Caki2 (cell line): ENCODE results near the gene TCAIM. TPM values are rescaled to one million over a fixed set of nuclear protein-coding genes. Genes with fewer than 3 reads are reported as not detected.
"Not testable (repeated sequence)": the region's sequence is repeated elsewhere in the genome, so short reads cannot be mapped to it uniquely, and the experiment has no call there.

Experiments
- DNase-seq: peaks from one replicate; pipeline ENCODE4 v3.0.0-alpha.2; 2015; ENCODE audit warnings: low read depth
- in situ Hi-C: cut with HindIII; loops from 2 replicates; pipeline ENCODE4 v1.10.0; 2016; ENCODE audit warnings: low sequenced_read_pairs, low pct_unique_long_range_greater_than_20kb, mixed read lengths
- total RNA-seq: library from RNA; depleted of rRNA; stranded (reverse); fragments of >200 nt; shearing (Covaris generic); gene quantifications from 2 replicates; pipeline ENCODE4 v1.2.3, GENCODE V29; 2014; ENCODE audit warnings: low replicate concordance

Gene TCAIM
- total RNA-seq, 1 experiment from 2014 or later = 28.7 TPM

- in situ Hi-C loops = no loop called here
- no peak for DNase-seq
These were observed 853 bp downstream of the TCAIM start for GRCh38 chr3:44339181-44340057.

- in situ Hi-C loops = no loop called here
- DNase-seq = no peak
These were observed 1.5 kb downstream of the TCAIM start for GRCh38 chr3:44340058-44340395.

GRCh38 chr3:44342176-44342790 lies 3.7 kb downstream of the TCAIM start:
- in situ Hi-C loops = no loop called here
- DNase-seq = peak; percentile 12

DNA sequence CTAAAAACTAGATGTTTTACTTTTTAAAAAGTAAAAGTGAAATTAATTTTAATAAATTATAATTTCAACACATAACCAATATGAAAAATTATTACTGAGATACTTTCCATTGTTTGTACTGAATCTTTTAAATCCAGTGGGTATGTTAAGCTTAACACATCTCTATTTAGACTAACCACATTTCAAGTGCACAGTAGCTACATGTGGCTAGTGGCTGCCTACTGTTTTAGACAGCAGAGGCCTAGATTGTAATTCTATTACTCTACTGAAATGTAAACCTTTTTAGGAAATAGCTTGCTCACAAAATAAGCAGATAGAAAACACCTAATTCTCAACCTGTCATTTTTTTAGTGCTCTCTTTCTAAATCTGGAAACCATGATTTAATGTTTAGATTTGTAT lies 4.9 kb downstream of the TCAIM start:
- in situ Hi-C loops = no loop called here

GRCh38 chr3:44346590-44346989 lies 8.0 kb downstream of the TCAIM start:
- in situ Hi-C loops, DNase-seq: not testable (repeated sequence)

More for the DNA sequence above, 4.9 kb downstream of the TCAIM start:
- DNase-seq = no peak

GRCh38 chr3:44348993-44349392 lies 10.4 kb downstream of the TCAIM start:
- in situ Hi-C loops = no loop called here
- no peak for DNase-seq

GRCh38 chr3:44353355-44353924 lies 14.9 kb downstream of the TCAIM start:
- in situ Hi-C loops = no loop called here
- DNase-seq = no peak

GRCh38 chr3:44355362-44356033 lies 16.9 kb downstream of the TCAIM start:
- in situ Hi-C loops = no loop called here
- peak; percentile 15 for DNase-seq

GRCh38 chr3:44359146-44359751 lies 20.7 kb downstream of the TCAIM start:
- in situ Hi-C loops = no loop called here
- DNase-seq = peak; percentile 50

DNA sequence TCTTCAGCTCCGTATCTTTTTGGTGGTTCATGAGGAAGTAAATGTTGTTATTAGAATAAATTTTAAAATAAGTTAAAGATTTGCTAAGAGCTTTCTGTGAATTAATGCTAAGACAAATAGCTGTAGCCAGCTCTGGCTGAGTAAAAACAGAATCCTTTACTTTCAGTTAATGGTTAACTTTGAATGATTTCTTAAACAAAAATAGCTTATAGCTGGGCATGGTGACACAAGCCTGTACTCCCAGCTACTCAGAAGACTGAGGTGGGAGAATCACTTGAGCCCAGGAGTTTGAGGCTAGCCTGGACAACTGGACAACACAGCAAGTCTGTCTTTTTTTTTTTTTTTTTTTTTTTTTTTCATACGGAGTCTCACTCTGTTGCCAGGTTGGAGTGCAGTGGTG lies 25.0 kb downstream of the TCAIM start:
- DNase-seq = peak; percentile 76
- in situ Hi-C loops = no loop called here

- no peak for DNase-seq
- in situ Hi-C loops = no loop called here
These were observed 27.4 kb downstream of the TCAIM start for GRCh38 chr3:44365952-44366351.

DNA sequence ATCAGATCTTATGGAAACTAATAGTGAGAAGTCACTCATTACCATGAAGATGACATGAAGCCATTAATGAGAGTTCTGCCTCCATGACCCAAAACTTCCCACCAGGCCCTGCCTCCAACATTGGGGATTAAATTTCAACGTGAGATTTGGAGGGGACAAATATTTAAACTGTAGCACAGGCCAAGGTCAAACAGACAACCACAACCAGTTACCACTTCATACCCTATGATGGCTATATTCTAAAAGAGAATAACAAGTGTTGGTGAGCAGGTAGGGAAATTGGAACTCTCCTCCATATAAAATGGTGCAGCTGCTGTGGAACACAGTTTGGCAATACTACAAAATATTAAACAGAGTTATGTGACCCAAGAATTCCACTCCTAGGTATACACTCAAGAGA lies 36.9 kb downstream of the TCAIM start:
- DNase-seq = no peak
- in situ Hi-C loops = no loop called here

DNA sequence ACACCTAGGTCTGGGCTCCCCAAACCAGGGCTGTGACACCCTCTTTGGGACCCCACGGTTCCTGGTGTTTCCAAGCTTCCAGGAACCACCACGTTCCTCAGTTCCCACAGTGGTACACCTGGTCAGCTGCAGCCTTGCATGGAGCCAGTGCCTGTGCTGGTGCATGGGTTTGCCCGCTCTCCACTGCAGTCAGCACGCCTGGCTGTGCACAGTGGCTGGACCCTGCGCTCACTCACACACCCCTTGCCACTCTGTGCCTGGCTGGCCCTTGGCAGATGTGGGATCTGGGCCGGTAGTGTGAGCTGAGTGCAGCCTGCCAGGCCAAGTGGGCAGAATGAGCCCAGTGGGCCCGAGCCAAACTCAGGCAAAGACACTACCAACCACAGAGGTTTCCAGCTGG lies 48.8 kb downstream of the TCAIM start:
- in situ Hi-C loops = no loop called here
- no peak for DNase-seq

DNA sequence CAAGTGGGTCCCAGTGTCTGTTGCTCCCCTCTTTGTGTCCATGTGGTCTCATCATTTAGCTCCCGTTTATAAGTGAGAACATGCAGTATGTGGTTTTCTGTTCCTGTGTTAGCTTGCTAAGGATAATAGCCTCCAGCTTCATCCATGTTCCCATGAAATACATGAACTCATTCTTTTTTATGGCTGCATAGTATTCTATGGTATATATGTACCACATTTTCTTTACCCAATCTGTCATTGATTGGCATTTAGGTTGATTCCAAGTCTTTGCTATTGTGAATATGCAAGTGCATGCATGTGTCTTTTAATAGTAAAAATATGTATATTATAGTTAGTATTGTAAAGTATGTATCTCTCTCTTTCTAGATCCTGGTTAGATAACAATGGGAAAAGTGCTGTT lies 53.9 kb downstream of the TCAIM start:
- no peak for DNase-seq
- in situ Hi-C loops = no loop called here

GRCh38 chr3:44395714-44396113 lies 57.1 kb downstream of the TCAIM start:
- no peak for DNase-seq
- in situ Hi-C loops = no loop called here

DNA sequence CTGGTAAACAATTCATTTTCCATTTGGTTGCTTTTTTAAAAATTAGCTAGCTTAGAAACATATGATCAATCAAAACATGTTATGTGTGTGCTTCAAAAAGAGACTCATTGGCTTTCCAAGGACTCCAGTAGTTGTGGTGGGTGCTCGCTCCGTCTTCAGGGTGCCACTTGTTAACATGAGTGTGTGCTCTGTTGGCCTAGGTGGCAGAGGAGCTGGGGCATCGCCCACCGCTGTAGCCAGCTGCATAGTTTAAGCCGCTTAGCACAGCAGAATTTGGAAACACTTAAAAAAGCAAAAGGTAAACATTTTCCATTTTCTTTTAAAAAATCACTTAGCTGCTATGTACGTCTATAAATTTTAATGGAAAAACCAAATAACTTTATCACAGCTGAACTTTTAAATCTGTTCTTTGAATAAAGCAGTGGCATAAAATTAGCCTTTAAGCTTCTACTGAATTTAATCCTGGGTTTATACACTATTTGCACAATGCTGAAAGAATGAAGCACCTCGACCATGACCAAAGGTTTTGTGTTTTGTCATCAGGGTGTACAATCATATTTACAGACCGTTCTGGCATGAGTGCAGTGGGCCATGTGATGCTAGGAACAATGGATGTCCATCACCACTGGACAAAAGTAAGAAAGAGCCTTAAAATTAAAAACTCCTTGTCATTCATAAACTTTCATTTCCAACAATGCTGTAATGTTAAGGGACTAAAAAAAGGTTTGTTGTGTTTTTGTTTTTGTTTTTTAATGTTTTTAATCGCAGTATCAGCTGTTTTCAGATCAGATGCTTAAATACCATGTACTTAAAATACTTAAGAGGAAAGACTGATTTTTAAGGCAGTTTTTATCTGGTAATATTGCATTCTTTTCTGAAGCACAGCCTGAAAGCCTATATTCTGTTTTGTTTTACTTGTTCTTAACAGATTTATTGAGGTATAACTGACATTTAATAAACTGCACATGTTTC lies 57.9 kb downstream of the TCAIM start:
- DNase-seq = no peak
- in situ Hi-C loops = no loop called here

DNA sequence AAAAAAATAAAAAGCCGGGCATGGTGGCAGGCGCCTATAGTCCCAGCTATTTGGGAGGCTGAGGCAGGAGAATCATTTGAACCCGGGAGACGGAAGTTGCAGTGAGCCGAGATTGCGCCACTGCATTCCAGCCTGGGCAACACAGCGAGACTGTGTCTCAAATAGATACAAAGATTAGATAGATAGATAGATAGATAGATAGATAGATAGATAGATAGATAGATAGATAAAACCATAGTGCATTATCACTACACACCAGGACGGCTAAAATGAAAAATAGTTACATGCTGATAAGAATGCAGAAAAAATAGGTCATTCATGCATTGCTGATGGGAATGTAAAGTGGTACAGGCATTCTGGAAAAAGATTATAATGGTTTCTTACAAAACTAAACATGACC lies 59.7 kb downstream of the TCAIM start:
- in situ Hi-C loops, DNase-seq: not testable (repeated sequence)

GRCh38 chr3:44398853-44399252 lies 60.3 kb downstream of the TCAIM start:
- DNase-seq = no peak
- in situ Hi-C loops = no loop called here
